ENCODE data around the gene SLC35E1.
A peak's percentile ranks its signal among the peaks of the same experiment; 100 is the strongest.

SLC35E1 gene

GRCh38 chr19:16531380-16531669 is 40.9 kb downstream of the SLC35E1 start:
- Histone ChIP-seq H3K9ac (ENCODE audit: low read length) (no peak overlapping the region), H2AFZ (ENCODE audit: low read depth, low read length) (no peak overlapping the region), H3K4me1 (ENCODE audit: low read length) (no peaks in the 10 kb centered on the region), H3K4me3 (ENCODE audit: low read length) (no peak overlapping the region), H3K27ac (ENCODE audit: low read length) (no peak overlapping the region), H3K36me3 (replicated peaks; ENCODE audit: low read depth, low read length) (peaks cover 82% of the 10 kb centered on the region), H3K9me3 (ENCODE audit: insufficient read depth, low read length) (no peaks in the 10 kb centered on the region), H4K20me1 (ENCODE audit: insufficient read depth, low read length) (peaks cover 12% of the 10 kb centered on the region), H3K4me2 (ENCODE audit: low read length) (no peak overlapping the region), H3K79me2 (ENCODE audit: low read length) (peaks cover 16% of the 10 kb centered on the region), H3K27me3 (ENCODE audit: low read depth, low read length) (no peaks in the 10 kb centered on the region)
- no peak for TF ChIP-seq CTCF (IDR thresholded peaks at IDR 0.05; ENCODE audit: low read depth, low read length)
- TF ChIP-seq EZH2phosphoT487 (IDR thresholded peaks at IDR 0.05; ENCODE audit: low read depth): no peak

- Histone ChIP-seq H3K4me1 (ENCODE audit: low read length) (no peaks in the 10 kb centered on the region), H3K4me3 (ENCODE audit: low read length) (no peak overlapping the region), H3K4me2 (ENCODE audit: low read length) (no peak overlapping the region), H3K9ac (ENCODE audit: low read length) (no peak overlapping the region), H3K79me2 (ENCODE audit: low read length) (peaks cover 10% of the 10 kb centered on the region), H2AFZ (ENCODE audit: low read depth, low read length) (no peak overlapping the region), H3K36me3 (replicated peaks; ENCODE audit: low read depth, low read length) (peaks cover 82% of the 10 kb centered on the region), H3K27me3 (ENCODE audit: low read depth, low read length) (no peaks in the 10 kb centered on the region), H3K9me3 (ENCODE audit: insufficient read depth, low read length) (no peaks in the 10 kb centered on the region), H3K27ac (ENCODE audit: low read length) (no peak overlapping the region), H4K20me1 (ENCODE audit: insufficient read depth, low read length) (peaks cover 6% of the 10 kb centered on the region)
- TF ChIP-seq CTCF (IDR thresholded peaks at IDR 0.05; ENCODE audit: low read depth, low read length) (no peak), EZH2phosphoT487 (IDR thresholded peaks at IDR 0.05; ENCODE audit: low read depth) (no peak)
These were observed 41.5 kb downstream of the SLC35E1 start for GRCh38 chr19:16530540-16531379.

- H3K27me3 ChIP-seq (ENCODE audit: low read depth, low read length): no peaks in the 10 kb centered on the region
- H3K27ac ChIP-seq (ENCODE audit: low read length): no peak overlapping the region
- no peaks in the 10 kb centered on the region for H3K4me1 ChIP-seq (ENCODE audit: low read length)
- no peak overlapping the region for H3K4me2 ChIP-seq (ENCODE audit: low read length)
- H3K9ac ChIP-seq (ENCODE audit: low read length): no peak overlapping the region
- 0 out of 2 replicates have a peak, but pooled peaks cover 3% of the 10 kb centered on the region for H4K20me1 ChIP-seq (ENCODE audit: insufficient read depth, low read length)
- H3K36me3 ChIP-seq (replicated peaks; ENCODE audit: low read depth, low read length): peaks cover 82% of the 10 kb centered on the region
- H3K4me3 ChIP-seq (ENCODE audit: low read length): no peak overlapping the region
- no peaks in the 10 kb centered on the region; the same call in 1 of the 2 replicates for H3K79me2 ChIP-seq (ENCODE audit: low read length)
- no peak overlapping the region for H2AFZ ChIP-seq (ENCODE audit: low read depth, low read length)
- TF ChIP-seq CTCF (IDR thresholded peaks at IDR 0.05; ENCODE audit: low read depth, low read length) (no peak), EZH2phosphoT487 (IDR thresholded peaks at IDR 0.05; ENCODE audit: low read depth) (no peak)
- no peaks in the 10 kb centered on the region for H3K9me3 ChIP-seq (ENCODE audit: insufficient read depth, low read length)
These were observed 42.6 kb downstream of the SLC35E1 start for GRCh38 chr19:16529466-16530144.

- TF ChIP-seq EZH2phosphoT487 (IDR thresholded peaks at IDR 0.05; ENCODE audit: low read depth): no peak
- TF ChIP-seq CTCF (IDR thresholded peaks at IDR 0.05; ENCODE audit: low read depth, low read length): peak; percentile 60
- H3K27ac ChIP-seq (ENCODE audit: low read length): no peak overlapping the region
- no peak overlapping the region for H2AFZ ChIP-seq (ENCODE audit: low read depth, low read length)
- H3K79me2 ChIP-seq (ENCODE audit: low read length): no peaks in the 10 kb centered on the region; the same call in 1 of the 2 replicates
- peaks cover 82% of the 10 kb centered on the region for H3K36me3 ChIP-seq (replicated peaks; ENCODE audit: low read depth, low read length)
- no peaks in the 10 kb centered on the region for H3K4me1 ChIP-seq (ENCODE audit: low read length)
- no peak overlapping the region for H3K4me2 ChIP-seq (ENCODE audit: low read length)
- H4K20me1 ChIP-seq (ENCODE audit: insufficient read depth, low read length): 0 out of 2 replicates have a peak, but pooled peaks cover 3% of the 10 kb centered on the region
- H3K9me3 ChIP-seq (ENCODE audit: insufficient read depth, low read length): no peaks in the 10 kb centered on the region
- no peaks in the 10 kb centered on the region for H3K27me3 ChIP-seq (ENCODE audit: low read depth, low read length)
- H3K9ac ChIP-seq (ENCODE audit: low read length): no peak overlapping the region
- H3K4me3 ChIP-seq (ENCODE audit: low read length): no peak overlapping the region
These were observed 44.2 kb downstream of the SLC35E1 start for GRCh38 chr19:16527971-16528521.

All from OCI-LY3 (cell line).